GM18858 (cell line): ENCODE results near the gene CROCC2.

ENCODE experiments used
- ATAC-seq: cut with Tn5 transposase; IDR thresholded peaks from one replicate; pipeline ENCODE4 v1.9.1; 2021; ENCODE audit not compliant: unreplicated experiment

The CROCC2 gene

DNA sequence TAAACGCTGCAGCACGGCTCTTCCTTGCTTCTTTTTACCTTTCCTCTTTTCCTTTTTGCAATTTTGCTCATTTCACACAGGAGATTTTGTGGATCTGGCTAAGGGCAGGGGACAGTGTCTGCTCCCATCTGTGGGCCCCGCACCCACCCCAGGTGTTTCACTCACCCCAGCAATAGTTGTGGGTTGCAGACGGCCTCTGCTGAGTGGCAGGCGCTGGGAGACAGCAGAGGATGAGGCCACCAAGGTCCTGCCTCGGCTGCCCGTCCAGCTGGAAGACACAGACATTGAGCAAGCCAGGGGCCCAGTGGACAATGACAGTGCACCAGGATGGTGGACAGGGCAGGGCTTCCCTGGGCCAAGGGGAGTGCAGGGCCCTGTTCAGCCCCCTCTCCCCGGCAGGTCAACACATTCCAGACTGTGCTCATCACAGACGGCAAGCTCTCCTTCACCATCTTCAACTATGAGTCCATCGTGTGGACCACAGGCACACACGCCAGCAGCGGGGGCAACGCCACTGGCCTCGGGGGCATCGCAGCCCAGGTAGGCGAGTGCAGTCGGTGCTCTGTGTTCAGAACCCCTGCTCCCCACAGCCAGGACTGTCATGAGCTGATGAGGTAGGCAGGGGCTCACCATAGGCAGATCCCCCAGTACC, 127.3 kb downstream of the CROCC2 start:
- ATAC-seq, result no peak

GRCh38 chr2:241033994-241034393, 127.9 kb downstream of the CROCC2 start:
- no peak for ATAC-seq

GRCh38 chr2:241034490-241035141, 128.5 kb downstream of the CROCC2 start:
- no peak for ATAC-seq

- ATAC-seq, result no peak
These were observed 129.1 kb downstream of the CROCC2 start for GRCh38 chr2:241035142-241035817.

- no peak for ATAC-seq
These were observed 129.8 kb downstream of the CROCC2 start for GRCh38 chr2:241035818-241036396.

GRCh38 chr2:241036397-241036963, 130.3 kb downstream of the CROCC2 start:
- no peak for ATAC-seq

DNA sequence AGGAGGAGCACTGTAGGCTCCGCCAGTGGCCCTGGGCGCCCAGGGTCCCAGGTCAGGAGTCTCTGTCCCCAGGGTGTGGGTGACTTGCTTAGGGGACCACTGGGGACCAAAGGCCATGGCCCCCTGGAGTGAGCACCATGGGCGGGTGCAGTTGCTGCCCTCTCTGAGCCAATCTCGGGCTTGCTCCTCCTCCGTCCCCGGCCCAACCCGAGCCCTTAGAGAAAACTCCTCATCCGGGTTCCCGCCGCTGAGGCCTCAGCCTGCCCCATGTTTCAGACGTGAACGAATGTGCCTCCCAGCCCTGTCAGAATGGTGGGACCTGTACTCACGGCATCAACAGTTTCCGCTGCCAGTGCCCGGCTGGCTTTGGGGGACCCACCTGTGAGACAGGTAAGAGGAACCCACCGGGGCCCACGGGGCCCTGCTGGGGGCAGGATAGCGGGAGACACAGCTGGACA, 130.9 kb downstream of the CROCC2 start:
- ATAC-seq, result no peak

DNA sequence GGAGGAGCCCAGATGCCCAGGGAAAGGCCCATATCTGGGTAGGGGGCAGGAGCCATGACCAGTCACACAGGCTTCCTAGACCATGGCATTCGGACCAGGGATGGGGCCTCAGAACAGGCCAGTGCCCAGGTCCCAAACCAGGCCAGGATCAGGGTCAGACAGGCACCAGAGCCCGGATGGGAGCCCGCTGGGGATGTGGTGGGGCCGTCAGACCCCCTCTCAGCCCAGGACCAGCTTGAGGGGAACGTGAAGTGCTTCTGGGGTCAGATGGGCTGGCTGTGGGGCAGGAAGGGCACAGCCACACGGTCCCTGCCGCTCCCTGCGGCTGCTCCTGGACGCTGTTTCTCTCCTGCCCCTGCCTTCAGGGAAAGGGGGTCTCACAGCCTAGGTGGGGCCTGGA, 131.4 kb downstream of the CROCC2 start:
- ATAC-seq, result no peak

DNA sequence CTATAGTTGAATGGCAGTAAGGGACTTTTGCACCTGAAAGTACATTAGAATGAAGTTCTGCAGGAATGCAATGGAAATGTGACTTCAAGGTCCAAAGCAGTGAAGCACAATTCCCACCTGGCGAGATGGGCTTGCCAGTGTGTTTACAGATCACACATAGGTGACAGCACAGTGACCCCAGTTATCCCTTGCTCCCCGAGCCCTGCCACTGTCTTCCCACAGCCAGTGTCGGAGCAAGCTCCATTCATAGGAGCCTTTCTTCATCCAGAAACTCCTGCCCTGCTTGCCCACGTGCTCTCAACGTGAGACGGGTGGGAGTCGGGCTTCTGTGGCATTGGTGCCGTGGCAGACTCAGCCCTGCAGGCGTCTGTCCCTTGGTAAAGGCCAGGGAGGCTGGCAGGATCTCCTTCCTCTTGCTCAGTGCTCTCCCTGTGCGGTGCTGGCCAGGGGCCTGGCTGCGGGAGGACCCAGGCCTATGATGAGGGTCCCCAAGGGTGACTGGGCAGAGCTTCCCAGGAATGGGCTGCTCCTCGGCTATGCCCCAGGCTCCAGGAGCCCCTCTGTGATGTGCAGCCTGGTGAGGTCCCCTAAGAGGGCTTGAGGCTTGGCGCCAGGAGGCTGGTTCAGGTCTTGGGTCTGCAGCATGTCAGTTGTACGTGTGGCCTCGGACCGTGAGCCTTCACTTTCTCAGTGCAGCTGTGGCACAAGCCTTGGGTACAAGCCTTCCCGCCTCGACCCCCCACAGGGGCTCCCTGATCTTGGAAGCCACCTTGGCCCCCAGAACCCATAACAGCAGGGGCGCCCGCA, 132.4 kb downstream of the CROCC2 start:
- ATAC-seq, result no peak

- ATAC-seq, result no peak
These were observed 133.3 kb downstream of the CROCC2 start for GRCh38 chr2:241039416-241039815.

DNA sequence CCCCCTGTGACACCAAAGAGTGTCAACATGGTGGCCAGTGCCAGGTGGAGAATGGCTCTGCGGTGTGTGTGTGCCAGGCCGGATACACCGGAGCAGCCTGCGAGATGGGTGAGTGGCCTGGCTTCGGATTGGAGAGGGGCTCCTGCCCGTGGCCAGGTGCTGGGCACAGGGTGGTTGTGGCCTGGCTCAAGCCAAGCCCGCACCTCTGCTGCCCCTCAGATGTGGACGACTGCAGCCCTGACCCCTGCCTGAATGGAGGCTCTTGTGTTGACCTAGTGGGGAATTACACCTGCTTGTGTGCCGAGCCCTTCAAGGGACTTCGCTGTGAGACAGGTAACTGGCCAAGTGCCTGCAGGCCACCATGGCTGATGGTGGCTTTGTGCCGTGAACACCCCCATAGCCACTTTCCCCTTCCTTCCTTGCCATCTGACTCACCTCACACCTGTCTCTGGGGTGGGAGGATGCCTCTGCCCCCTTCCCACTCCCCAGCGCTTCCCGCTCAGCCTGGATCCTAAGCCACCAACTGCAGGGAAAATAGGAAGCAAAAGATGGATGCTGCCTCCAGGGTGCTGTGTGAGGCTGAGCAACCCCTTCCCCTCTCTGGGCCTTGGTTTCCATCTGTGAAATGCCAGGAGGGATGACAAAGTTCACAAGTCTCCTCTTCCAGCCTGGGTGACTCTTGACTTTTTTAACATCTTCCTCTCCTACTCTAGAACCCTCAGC, 134.1 kb downstream of the CROCC2 start:
- ATAC-seq, result no peak

GRCh38 chr2:241041589-241042158, 135.5 kb downstream of the CROCC2 start:
- peak; percentile 64 for ATAC-seq
